Measurements from ENCODE around the gene DPM1. TPM values are rescaled to one million over a fixed set of nuclear protein-coding genes. Genes with fewer than 3 reads are reported as not detected.

Gene DPM1
- polyA plus RNA-seq, 1 of the 3 experiments (the other 2 are of a cell fraction) = 72.1 TPM

GRCh38 chr20:50931306-50932015, 26.9 kb downstream of the DPM1 start, which contains the start of gene ADNP (continued):
- TF ChIP-seq RXRA (IDR thresholded peaks at IDR 0.05; ENCODE audit: borderline replicate concordance, low read depth) (no peak; the same call in 1 of the 2 replicates), SMC3 (IDR thresholded peaks at IDR 0.05; ENCODE audit: low read depth, low read length) (peak; percentile 17; the same call in 1 of the 2 replicates), RFX5 (IDR thresholded peaks at IDR 0.05; ENCODE audit: low read length) (peak; percentile 64), SIN3A (IDR thresholded peaks at IDR 0.05; ENCODE audit: borderline replicate concordance, low read depth, low read length) (peak; percentile 77), FOSL2 (IDR thresholded peaks at IDR 0.05; ENCODE audit: borderline replicate concordance, low read depth) (0 out of 2 replicates have a peak, but pooled peaks have one; percentile 3), MXI1 (IDR thresholded peaks at IDR 0.05; ENCODE audit: low read depth, low read length) (peak; percentile 93), TAF1 (IDR thresholded peaks at IDR 0.05; ENCODE audit: borderline replicate concordance, low read depth, low read length) (peak; percentile 89)
- TF ChIP-seq, protein P1, sequence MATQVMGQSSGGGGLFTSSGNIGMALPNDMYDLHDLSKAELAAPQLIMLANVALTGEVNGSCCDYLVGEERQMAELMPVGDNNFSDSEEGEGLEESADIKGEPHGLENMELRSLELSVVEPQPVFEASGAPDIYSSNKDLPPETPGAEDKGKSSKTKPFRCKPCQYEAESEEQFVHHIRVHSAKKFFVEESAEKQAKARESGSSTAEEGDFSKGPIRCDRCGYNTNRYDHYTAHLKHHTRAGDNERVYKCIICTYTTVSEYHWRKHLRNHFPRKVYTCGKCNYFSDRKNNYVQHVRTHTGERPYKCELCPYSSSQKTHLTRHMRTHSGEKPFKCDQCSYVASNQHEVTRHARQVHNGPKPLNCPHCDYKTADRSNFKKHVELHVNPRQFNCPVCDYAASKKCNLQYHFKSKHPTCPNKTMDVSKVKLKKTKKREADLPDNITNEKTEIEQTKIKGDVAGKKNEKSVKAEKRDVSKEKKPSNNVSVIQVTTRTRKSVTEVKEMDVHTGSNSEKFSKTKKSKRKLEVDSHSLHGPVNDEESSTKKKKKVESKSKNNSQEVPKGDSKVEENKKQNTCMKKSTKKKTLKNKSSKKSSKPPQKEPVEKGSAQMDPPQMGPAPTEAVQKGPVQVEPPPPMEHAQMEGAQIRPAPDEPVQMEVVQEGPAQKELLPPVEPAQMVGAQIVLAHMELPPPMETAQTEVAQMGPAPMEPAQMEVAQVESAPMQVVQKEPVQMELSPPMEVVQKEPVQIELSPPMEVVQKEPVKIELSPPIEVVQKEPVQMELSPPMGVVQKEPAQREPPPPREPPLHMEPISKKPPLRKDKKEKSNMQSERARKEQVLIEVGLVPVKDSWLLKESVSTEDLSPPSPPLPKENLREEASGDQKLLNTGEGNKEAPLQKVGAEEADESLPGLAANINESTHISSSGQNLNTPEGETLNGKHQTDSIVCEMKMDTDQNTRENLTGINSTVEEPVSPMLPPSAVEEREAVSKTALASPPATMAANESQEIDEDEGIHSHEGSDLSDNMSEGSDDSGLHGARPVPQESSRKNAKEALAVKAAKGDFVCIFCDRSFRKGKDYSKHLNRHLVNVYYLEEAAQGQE (IDR thresholded peaks at IDR 0.05; ENCODE audit: low read depth, low read length) = peak; percentile 73; the same call in 1 of the 2 replicates

- Histone ChIP-seq H3K9me2 (no peaks in the 10 kb centered on the region), H3K79me2 (ENCODE audit: insufficient read depth) (peaks cover 47% of the 10 kb centered on the region), H3K27me3 (ENCODE audit: insufficient read depth) (no peaks in the 10 kb centered on the region), H3F3A (replicated peaks; ENCODE audit: insufficient read depth) (peaks cover 49% of the 10 kb centered on the region), H3K27ac (ENCODE audit: low read depth in 2 of 2, low read length in 1 of 2) (peak overlapping the region; percentile 93 to 99), H3K4me2 (peak overlapping the region; percentile 70; the same call in 1 of the 2 replicates), H4K20me1 (ENCODE audit: insufficient read depth) (peaks cover 33% of the 10 kb centered on the region), H3K4me3 (ENCODE audit: low read depth in 2 of 2, low read length in 1 of 2) (peak overlapping the region in 1 of 2 experiments; percentile 94; a peak in 2 of 4 replicates), H3K9ac (peak overlapping the region; percentile 78), H3K9me3 (no peaks in the 10 kb centered on the region), H2AFZ (ENCODE audit: low read depth) (no peak overlapping the region), H3K4me1 (ENCODE audit: control insufficient read depth in 1 of 2, insufficient read depth in 2 of 2, low read depth in 1 of 2, low read length in 1 of 2) (peaks cover 19 to 36% of the 10 kb centered on the region in 2 experiments), H3K36me3 (replicated peaks in 1 of 2; ENCODE audit: control insufficient read depth in 1 of 2, insufficient read depth in 2 of 2, low read length in 1 of 2) (peaks cover 57 to 58% of the 10 kb centered on the region in 2 experiments)
- ChIA-PET POLR2A (interaction anchor here (0.6 to 3.4 kb wide), 9 partner anchors 15 to 891 kb away, joined by 3 to 40 read pairs (median 3); partner anchors contain the start of genes BCAS4, DPM1, MOCS3 and PARD6B), CTCF (interaction anchor here (0.6 to 16.1 kb wide), 23 partner anchors 9 to 1715 kb away, joined by 3 to 340 read pairs (median 3); partner anchors contain the start of genes BCAS4, DPM1 and MOCS3)
- no peak for DNase-seq
- 0 out of 2 replicates have a peak, but pooled peaks have one; percentile 30 for TF ChIP-seq TAF1 (IDR thresholded peaks at IDR 0.05; ENCODE audit: borderline replicate concordance, low read depth, low read length)
- TF ChIP-seq, protein P2, sequence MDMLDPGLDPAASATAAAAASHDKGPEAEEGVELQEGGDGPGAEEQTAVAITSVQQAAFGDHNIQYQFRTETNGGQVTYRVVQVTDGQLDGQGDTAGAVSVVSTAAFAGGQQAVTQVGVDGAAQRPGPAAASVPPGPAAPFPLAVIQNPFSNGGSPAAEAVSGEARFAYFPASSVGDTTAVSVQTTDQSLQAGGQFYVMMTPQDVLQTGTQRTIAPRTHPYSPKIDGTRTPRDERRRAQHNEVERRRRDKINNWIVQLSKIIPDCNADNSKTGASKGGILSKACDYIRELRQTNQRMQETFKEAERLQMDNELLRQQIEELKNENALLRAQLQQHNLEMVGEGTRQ (IDR thresholded peaks at IDR 0.05; ENCODE audit: borderline replicate concordance, low read depth, low read length) = no peak
- TF ChIP-seq, protein P1 (IDR thresholded peaks at IDR 0.05; ENCODE audit: low read depth, low read length) = no peak
- WGBS (ENCODE audit: low lambda C conversion rate) = 0% methylated on average over 2 of the region's 45 CpGs
These were observed 27.4 kb downstream of the DPM1 start for GRCh38 chr20:50930976-50931305.

Data from SK-N-SH (cell line).